ENCODE measurements around the gene IGFBP7.

Gene IGFBP7

DNA sequence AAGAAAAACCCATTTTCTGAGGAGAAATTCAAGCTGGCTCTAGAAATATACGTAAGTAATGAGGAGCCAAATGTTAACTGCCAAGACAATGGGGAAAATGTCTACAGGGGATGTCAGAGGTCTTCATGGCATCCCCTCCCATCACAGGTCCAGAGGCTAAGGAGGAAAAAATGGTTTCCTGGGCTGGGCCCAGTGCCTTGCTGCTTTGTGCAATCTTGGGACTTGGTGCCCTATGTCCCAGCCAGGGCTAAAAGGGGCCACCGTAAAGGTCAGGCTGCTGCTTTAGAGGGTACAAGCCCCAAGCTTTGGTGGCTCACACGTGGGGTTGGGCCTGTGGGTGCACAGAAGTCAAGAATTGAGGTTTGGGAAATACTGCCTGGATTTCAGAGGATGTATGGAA, 17.2 kb upstream of the IGFBP7 start:
- no peak for DNase-seq

DNA sequence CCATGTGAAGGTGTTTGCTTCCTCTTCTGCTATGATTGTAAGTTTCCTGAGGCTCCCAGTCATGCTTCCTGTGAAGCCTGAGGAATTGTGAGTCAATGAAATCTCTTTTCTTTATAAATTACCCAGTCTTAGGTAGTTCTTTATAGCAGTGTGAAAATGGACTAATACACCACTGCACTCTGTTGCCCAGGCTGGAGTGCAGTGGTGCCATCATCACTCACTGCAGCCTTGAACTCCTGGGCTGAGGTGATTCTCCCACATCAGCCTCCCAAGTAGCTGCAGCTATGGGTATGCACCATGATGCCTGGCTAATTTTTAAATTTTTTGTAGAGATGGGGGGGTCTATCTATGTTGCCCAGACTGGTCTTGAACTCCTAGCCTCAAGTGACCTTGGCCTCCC, 15.8 kb upstream of the IGFBP7 start:
- no peak for DNase-seq

DNA sequence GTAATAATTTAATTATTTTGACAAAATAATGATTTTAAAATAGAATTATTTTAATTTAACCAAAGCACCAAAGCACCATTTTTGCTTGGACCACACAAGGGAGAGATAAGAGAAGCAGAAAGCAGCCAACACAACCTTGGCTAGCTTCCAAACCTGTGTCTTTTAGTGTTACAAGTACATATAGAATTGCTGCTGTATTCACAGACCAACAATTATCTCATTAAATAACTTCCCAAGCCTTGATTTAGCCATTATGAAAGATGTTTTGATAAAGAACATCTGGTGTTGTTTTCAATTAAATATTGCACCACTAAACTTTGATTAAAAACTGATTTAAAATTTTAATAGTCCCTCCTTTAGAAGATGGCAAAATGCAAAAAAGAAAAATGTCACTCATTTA, 14.0 kb upstream of the IGFBP7 start:
- DNase-seq = peak in 1 of 2 experiments; percentile 2

DNA sequence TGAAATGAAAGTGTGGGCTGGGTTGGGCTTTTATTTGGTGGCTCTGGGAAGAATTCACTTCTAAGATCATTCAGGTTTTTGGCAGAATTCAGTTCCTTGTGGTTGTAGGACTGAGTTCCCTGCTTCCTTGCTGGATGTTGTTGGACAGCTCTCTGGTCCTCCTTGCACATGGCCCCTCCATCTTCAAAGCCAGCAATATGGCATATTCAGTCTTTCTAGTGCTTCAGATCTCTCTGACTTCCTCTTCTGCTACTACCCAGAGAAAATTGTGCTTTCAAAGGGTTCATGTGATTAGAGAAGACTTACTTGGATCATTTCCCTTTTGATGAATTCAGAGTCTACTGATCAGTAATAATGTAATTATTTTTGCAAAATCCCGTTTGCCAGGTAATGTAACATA, 12.8 kb upstream of the IGFBP7 start:
- no peak for DNase-seq

DNA sequence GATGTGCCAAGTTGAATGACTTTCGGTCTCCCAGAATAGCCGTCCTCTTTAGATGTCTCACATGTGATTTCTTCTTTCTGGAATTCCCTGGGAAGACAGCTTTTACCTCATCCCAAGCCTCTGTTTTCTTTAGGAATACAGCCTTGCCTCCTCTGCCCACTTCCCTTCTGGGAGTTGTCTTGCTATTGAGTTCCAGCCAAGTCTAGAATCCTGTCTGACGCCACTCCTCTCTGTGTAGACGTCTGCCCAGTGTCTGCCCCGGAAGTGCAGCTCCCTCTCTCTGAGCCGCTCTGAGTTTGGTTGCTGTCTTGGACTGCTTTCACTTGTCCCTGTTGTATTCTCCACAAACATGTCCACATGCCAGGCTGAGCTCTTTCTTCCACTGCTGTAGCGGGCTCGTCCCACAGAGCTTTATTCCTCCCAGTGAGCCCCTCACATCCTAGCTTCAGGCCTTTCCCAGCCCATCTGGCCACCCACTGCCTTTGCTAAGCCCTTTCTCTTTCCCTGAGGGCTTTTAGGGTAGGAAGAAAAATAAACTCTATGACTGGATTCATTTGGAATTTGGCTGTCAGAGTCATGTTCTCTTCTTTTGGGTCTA, 9.0 kb upstream of the IGFBP7 start:
- no peak for DNase-seq

DNA sequence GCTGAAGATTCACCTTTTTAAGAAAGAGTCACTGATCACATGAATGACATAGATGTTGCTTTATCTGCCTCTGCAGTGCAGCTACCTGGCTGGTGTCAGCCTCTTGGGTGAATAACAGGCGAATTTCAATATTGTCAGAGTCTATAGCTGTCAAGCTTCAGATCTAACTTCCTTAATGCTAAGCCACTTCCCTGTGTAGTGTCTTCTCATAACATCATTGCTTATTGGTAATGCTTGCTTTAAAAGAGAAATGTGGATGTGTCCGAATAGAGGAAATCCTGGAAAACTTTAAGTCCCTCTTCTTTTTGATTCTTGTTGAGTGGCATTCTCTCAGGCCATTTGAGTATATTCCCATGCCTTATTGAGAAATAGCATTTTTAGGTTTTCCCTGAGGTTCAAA, 7.3 kb upstream of the IGFBP7 start:
- no peak for DNase-seq

DNA sequence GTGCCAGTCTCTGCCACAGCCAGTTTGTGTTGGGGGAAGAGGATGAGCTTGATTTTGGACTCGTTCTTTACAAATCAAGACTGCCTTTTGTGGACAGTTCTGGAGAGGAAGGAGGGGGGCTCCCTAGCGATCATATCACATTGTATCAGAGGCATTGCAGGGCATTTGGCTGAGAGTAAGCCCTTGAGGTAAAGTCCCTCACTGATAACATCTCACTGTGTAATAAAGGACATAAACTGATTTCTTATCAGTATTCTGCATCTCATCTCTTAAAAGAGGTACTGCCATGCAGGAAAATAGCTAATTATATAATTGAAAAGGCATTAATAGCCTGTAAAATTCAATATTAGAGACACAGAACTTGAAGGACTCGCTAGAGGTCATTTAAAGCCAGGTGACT, 6.1 kb upstream of the IGFBP7 start:
- no peak for DNase-seq

DNA sequence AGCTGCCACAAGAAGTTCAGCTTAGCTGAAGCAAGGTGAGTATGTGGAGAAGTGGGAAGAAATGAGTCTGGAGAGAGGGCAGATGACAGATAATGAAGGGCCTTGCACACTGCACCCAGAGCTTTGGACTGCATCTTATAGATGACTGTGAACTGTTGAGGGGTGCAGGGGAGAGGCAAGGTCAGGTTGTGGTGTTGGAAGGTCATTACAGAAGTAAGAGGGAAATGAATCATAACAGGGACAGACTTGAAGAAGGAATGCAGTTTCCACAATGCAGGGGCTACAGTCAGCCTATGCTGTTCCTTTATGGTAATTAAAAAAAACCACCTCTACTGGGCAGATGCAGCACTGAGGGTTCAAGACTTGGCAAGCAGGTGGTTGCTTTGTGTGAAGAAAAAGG, 4.8 kb upstream of the IGFBP7 start:
- no peak for DNase-seq

DNA sequence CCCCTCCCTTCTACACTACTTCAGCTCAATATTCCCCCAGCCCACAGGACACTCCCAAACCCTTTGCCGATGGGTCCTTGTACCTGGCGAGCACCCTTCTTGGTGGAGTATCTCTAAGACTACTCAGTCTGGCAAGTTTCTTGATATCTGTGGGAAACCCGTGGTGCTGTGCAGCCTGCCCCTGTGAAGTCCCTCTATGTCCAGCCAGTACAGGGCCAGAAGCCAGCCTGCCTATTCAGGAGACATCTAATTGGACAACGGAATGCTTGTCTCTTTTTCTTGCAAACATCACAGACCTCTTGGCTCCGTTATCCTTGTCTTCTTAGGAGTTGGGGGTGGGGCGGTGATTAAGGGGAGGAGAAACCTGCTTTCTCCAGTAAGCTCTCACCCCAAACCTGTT, 3.7 kb upstream of the IGFBP7 start:
- DNase-seq = no peak

DNA sequence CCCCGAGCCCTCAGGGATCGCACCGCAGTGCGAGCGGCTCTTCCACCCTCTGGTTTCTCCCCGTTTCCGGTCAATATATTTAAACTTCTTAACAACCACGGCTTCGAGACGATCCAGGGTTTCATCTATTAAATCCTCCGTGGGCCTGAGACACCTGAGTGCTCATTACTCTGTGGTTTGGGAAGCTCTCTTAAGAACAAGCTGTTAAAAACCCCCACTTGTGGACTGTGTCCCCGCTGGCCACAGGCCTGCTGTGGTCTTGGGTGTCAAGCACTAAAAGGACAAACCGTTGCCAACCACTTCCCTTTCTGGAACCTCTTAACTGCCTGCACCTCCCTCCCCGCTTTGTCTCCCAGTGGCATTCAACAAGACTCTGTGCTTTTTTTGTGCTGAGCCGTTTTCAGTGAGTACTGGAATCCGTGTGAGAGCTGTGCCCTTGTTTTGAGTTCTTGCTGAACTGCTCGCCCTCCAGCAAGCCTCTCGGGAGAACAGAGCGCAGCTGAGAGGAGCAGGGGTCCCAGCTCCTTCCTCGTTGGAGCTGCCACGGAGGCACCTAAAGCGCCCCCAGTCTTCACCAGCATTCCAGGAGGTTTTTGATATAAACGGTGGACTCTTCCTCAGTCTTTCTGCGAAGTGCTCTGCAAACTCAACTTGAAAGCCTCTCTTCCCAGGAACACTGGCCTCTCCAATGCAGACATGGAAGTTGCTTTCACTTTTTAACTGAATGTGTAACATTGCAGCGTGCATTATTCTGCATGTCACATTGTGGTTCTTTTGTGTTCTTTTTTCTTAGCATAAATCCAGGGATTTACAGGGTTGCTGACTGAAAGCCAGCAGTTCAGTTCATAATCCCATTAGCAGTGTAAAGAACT, 691 bp upstream of the IGFBP7 start:
- DNase-seq = no peak

DNA sequence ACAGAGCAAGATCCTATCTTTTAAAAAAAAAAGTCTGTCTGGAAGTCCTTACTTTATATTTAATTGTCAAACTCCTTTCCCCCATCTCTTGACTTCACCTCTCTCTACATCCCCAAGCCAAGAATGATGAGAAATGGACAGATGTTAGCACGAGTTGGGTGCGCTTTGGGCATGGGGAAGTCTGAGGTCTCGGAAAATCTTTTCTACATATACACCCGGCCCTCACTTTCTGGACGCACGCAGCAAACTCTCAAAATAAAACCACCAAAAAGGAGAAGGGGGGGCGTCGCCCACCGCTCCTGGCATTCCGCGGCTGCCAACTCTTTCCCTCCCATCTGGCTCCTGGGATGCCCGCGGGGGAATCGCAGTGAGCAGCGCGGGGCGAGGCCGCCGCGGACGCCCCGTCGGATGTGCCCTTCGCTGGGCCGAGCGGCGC, 756 bp downstream of the IGFBP7 start:
- no peak for DNase-seq

DNA sequence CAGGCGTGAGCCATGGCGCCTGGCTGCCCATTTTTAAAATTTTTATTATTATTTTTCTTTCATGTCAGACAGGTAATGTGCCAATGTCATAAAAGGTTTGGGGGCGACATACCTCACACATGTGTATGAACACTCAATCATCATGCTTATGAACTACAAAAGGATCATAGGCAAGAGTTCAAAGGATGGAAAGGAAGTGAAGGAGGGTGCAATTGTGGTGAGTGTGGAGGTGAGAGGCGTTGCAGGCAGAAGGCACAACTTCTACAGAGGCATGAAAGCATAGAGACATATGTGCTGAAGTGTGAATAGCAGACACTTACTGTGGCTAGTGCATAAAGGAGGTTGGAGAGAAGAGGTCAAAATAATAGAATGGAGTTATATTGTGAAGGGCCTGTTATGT, 4.0 kb downstream of the IGFBP7 start:
- no peak for DNase-seq

DNA sequence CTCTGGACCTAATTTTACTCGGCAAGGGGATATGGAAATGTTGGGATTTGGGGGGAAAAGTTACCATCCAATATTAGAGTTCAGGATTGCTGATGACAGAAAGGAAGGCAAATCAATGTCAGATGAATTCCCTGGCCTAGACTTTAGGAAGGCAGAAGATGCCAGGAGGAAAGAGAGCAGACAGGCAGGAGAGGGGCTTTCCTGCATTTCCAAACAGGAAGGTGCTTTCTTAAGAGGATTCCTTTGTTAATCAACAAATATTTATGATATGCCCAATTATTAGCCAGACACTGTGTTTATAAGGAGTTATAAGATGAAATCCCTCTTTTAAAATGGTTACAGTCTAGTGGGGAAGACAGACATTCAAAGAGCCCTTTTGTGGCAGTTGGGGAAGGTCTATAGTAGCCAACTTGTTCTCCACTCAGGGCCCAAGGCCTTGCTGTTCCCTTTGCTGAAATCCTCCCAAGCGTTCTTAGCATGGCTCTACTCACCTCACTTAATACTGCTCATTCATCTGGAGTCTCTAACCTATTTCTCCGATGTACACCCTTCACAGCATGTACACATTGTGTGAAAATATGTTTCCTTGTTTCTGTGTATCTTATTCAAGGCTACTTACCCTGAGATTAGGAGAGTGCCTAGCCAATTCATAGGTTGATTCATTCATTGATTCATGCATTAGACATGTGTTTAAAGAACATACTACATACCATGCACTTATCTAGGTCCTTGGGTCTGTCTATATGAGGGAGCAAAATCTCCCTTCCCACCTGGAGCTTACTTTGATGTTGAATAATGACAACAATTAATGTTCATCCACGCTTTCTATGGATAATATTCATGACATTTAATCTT, 5.3 kb downstream of the IGFBP7 start:
- DNase-seq = no peak

DNA sequence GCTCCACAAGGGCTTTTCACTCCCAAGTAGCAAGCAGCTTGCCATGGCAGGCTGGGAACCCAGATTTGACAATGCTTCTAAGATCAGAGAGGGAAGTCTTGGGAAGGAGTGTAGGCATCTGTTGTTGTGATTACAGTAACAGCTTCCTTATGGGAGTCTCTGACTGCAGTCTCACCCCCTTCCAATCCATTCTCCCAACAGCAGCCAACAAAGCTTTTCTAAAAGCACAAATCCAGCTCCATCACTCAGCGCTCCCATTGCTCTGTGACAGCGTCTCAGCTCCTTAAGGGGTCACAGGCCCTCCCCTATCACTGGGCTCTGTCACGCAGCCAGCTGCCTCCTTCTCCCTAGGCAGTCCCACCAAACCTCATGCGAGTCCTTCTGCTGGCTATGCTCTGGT, 7.1 kb downstream of the IGFBP7 start:
- DNase-seq = no peak

DNA sequence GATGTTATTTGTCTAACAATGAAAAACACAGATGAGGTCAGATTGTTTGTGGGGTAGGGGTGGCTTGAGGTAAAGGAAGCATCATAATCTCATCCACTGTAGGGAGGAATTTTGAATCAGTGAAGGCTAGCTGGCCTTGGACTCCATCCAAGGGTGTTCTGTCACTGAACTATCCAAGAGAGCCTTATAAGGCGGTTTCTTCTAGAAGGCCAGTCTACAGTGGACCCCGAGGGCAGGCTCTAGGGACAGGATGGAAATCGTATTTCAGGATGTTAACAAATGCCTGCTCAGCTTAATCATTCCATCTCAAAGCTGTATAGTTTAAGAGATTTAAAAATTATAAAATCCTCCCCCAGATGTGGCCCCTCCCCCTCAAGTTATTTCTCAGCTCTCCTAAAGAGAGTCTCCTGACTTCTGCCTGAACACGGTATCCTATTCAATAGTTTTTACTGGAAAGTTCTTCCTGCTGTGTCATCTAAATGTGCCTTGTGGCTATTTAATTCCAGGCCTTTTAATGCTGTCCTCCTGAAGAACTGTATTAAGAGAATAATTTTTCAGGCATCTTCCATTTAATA, 8.0 kb downstream of the IGFBP7 start:
- no peak for DNase-seq

DNA sequence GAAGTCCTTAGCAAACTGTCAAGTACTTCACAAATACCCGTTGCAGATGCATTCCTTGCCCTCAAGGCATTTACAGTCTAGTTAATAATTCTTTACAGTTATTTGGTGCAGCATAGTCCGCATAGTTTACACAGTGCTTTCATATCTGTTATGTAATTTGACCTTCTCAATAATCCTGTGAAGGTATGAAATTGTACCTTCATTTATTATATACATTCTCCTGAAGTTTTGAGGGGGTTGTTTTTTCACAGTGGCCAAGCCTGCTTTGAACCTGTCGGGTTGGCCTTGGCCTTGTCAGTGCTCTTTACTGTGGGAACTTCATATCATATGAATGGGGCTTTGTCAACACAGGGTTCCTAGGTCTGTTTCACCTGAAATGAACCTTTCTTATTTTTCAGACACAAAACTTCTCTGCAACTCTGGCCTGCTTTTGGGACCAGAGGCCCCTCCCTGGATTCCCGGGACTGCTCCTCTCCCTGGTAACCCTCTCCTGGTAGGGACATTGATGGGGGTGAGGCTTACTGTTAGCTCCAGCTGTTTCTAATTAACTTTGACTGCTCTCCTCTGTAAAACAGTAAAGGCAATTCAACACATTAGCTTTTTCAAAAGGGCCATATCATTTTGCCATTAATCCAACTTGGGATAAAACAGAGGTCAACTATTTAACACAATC, 9.1 kb downstream of the IGFBP7 start:
- no peak for DNase-seq

DNA sequence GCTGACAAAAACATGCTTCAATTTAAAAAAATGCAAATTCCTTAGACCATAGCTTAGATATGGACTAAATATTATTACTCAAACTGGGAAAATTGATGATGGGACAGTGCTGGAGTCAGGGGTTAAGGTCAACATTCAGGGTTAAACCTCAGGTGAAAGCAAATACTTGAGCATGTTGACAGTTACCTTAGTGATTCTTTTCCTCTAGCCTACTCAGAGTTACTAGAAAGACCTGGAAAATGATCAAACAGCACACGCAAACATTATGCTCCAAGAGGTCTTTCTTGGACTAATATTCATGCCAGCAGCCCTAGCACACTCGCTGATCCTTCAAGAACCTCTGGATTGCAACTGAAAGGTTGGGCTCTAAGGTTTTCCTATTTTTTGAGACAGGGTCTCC, 10.8 kb downstream of the IGFBP7 start:
- DNase-seq = no peak

DNA sequence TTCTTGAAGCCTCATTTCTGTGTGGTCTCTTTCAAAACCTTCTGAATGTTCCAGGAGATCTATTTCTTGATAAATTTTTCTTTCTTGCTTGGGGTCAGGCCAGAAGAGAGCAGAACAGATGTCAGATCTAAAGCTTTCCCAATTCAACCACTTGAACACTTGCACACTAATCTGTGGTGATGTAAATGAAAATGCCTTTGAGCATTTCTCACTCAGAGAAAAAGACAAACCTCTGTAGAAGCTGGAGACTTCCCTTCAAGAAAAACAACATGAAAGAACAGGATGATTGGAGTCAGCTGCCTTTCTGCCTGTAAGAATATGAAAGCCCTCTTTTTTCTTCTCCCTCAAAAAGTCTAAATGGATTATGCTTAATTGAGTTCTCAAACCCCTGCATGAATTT, 11.2 kb downstream of the IGFBP7 start:
- no peak for DNase-seq

DNA sequence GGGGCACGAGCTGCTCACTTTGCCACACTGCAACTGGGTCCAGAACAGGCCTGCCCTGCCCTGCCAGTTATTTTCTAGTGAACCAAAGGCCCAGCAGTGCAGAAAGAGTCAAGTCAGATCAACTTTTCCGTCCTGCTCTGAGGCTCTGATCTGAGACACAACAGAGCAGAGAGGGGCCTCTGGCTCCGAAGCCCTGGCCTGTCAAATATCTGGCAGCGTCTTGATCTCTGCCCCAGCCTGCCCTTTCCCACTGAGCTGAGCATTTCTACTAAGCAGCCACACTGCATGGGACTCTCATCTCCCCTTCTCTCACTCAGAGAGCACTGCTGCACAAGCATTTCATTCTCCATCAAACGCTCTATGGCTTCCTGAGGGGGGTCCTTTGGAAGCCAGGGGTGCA, 11.8 kb downstream of the IGFBP7 start:
- DNase-seq = no peak

DNA sequence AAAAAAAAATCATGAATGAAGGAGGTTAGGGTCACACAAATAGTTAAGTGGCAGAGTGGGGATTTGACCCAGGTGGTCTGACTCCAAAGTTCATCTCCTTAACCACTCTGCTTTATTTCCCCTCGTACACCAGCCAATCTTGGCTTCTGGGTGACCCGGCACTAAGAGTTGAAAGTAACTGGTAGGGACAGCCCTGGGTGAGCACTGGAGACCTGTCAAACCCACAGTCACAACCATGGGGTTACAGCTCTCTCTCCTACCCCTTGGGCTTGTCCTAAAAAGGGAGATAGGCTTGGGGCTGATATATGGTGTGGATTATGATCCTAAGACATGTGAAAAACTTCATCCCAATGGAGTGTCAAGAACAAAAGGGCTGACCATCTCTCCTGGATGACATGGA, 12.5 kb downstream of the IGFBP7 start:
- no peak for DNase-seq

DNA sequence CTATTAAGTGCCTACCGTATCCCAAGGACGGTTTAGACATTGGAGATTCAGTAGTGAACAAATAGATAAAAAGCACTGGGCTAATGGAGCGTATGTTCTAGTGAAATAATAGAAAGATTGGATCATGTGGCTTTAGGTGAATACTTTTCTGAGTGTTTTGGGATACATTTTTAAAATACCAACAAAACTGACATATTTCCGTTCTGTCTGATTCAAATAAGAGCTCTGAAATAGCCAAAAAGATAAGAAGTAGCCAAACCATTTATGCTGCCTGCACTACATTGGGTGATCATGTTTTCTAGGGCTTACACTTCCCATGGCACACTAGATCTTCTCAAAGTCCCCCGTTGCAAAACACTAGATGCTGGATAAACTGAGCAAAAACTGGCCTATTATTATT, 14.2 kb downstream of the IGFBP7 start:
- DNase-seq = no peak

DNA sequence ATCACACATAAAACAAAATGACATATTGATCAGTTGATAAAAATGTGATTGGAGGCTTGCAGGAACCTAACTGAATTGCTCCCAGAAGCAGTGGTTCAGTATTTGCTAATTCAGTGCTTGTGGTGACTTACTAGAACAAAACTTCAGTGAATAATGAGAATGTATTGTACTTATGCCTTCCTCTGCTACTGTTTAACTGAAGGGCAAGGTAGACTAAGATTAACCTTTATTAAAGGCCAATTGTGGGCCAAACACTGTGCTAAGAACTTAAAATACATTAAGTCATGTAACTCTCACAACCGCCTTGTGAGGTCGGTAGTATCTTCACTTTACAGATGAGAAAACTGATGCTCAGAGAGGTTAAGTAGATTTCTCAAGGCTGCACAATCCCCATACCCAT, 14.9 kb downstream of the IGFBP7 start:
- no peak for DNase-seq

DNA sequence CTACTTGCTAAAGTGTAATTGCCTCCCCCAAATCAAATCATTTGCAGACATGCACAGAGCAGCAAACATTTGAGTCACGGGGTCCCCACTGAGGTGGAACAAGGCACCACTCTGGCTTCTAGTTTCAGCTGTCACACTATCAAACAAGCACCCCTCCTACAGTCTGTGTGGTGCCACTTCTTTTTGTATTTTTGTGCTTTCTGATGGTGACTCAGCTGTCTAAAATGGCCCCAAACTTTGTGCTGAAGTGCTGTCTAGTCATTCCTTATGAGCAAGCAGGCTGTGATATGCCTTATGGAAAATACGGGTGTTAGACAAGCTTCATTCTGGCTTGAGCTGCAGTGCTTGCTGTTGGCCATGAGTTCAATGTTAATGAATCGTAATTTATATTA, 15.4 kb downstream of the IGFBP7 start:
- DNase-seq = no peak

All from NCI-H2081 (cell line).